GM12864 (cell line): ENCODE measurements around the gene HOXD3.

Experiments used
- DNase-seq: peaks from one replicate; pipeline ENCODE4 v3.0.0-alpha.2; 2011; ENCODE audit warnings: low read depth
- H3K4me3 ChIP-seq: 2 replicates; pipeline ENCODE4 v1.5.1; 2011; ENCODE audit warnings: mild to moderate bottlenecking, low read depth, low read length, control low read depth
- CTCF ChIP-seq: IDR thresholded peaks from 2 replicates; pipeline ENCODE4 v1.5.1; 2011; ENCODE audit warnings: low read depth, mild to moderate bottlenecking, moderate library complexity, low read length, control low read depth, inconsistent platforms; ENCODE audit errors: missing control alignments

The HOXD3 gene

DNA sequence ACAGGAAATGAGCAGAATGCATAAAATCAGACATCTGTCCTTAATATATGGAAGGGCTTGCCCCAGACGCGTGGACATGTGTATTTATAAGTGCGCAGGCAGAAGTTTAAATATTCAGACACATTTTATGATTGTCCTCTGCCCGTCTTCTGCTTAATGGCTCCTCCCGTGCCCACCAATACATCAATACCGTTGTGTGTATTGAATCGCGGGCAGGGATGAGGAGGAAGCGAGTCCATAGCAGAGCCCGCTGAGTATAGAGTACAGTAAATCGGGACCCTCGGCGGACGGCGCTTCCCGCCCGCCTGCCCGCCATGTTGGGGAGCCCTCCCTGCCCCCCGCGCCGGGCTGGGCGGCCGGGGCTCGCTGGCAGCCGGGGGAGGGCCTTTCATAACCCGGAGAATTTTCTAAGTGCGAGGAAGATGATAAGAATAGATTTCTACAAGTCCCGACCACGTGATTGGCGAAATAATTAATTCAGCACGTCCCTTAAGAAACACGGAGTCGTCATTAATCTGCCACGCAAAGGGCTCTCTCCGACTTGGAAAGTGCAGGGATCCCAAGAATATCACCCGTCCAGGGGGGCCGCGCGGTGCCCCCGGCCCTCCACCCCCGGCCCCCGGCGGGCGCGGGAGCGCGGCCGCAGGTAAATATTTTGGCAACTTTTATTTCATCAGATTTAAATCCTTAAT, at the start of gene HOXD3:
Gene HOXD3, plus strand, starts transcription at position 501 of the 692 bp plus-strand sequence. CDS start 11,808 bp downstream, outside the sequence.
- no peak for DNase-seq
- no peak for TF ChIP-seq CTCF
- H3K4me3 ChIP-seq, result no peak within 1 kb of the TSS

GRCh38 chr2:176107731-176108181, 49.4 kb upstream of the HOXD3 start:
- no peak for TF ChIP-seq CTCF
- no peak overlapping the region for H3K4me3 ChIP-seq
- DNase-seq, result no peak

GRCh38 chr2:176109192-176109901, 47.8 kb upstream of the HOXD3 start:
- no peak for TF ChIP-seq CTCF
- no peak for DNase-seq
- no peak overlapping the region for H3K4me3 ChIP-seq

GRCh38 chr2:176109946-176110345, 47.2 kb upstream of the HOXD3 start:
- no peak overlapping the region for H3K4me3 ChIP-seq
- TF ChIP-seq CTCF, result no peak
- no peak for DNase-seq

GRCh38 chr2:176110415-176111308, 46.4 kb upstream of the HOXD3 start:
- no peak for DNase-seq
- no peak for TF ChIP-seq CTCF
- H3K4me3 ChIP-seq, result no peak overlapping the region

- TF ChIP-seq CTCF, result peak; percentile 78
- no peak overlapping the region for H3K4me3 ChIP-seq
- no peak for DNase-seq
Observed at GRCh38 chr2:176111309-176111663, 45.8 kb upstream of the HOXD3 start.
